Measurements from ENCODE around the gene AP5Z1. TPM values are rescaled to one million over a fixed set of nuclear protein-coding genes. Genes with fewer than 3 reads are reported as not detected.
A peak's percentile ranks its signal among the peaks of the same experiment; 100 is the strongest.
"Not testable (repeated sequence)": the region's sequence is repeated elsewhere in the genome, so short reads cannot be mapped to it uniquely, and the experiment has no call there.

Gene AP5Z1
- total RNA-seq, 1 donor from 2014 or later: 12.7 TPM

DNA sequence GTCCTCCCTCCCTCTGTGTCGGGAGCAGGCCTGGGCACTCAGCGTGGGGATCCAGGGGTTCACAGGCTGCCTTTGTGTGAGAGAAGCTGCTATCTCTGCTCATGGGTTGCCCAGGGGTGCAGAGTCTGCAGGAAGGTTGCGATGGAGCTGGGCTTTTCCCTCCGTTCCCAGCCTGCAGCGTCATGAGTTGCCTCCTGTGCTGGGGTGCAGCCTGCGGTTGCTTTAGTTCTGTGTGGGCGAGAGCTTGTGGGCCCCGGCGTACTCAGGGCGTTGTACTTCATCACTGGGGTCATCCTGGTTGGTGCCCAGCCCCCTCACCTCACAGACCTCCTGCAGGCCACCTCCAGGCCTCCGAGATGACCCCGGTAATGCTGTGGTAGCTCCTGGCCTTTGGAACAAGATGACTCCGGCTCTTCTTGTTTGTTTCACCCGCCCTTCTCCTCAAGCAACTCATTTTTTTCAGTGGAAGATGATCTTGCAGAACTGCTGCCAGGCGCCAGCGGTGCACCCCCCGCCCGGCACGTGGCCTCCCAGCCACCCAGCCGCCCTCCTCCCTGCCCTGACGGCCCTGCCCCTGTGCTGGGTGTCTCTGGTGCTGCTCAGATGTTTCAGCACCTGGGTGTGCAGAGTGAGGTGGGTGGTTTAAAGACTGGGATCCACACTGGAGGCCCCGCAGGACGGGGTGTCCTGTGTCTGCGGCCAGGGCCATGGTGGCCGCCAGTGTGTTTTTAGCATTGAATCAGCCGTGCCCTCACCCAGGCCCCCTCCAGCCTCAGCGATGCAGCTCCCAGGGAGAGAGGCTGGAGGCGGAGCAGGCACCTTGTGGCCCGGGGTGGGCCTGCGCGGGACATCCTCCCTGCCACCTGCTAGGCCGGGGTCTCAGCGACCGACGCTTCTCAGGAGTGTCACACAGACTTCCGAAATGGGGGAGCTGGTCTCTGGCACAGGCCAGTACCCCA lies 7.2 kb downstream of the AP5Z1 start:
- DNase-seq (no peak), ATAC-seq (ENCODE audit: poor library complexity) (no peak)
- intact Hi-C loops (cut with DNase I): no loop called here

DNA sequence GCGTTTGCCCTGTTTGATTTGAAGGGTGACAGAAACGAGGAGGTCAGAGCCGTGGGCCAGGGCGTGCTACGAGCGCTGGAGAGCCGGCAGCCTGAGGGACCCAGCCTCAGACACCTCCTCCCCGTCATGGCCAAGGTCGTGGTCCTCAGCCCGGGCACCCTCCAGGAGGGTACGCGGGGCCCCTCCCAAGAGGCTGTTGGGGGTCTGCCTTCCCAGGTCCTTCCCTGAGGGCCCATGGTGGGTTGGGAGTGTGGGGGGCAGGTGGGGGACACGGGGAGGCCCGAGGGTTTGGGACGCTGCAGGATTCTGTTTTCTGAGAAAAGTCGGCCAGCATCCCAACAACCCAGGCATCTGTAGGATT lies 7.8 kb downstream of the AP5Z1 start:
- DNase-seq: no peak
- intact Hi-C loops (cut with DNase I): no loop called here
- no peak for ATAC-seq (ENCODE audit: poor library complexity)

DNA sequence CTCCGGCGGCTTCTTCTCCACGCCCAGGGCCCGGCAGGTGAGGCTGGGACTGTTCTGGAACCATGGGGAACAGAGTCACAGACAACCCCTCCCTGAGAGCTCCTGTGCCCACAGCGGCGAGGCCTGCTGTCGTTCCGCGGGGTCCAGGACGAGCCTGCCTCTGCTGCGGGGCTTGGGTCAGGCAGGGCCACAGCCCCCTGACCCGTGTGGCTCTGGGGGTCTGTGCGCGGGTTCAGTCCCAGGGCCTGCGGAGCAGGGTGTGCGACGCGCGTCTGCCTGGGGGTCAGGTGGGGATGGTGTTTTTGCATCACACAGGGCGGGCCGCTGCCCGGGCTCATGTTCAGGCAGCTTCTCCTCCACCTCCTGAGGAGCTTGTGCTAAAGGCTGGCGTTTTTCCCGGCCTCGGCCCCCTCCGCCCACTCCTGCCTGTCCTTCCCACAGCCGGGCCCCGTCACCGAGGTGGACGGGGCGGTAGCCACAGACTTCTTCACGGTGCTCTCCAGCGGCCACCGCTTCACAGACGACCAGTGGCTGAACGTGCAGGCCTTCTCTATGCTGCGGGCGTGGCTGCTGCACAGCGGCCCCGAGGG lies 8.4 kb downstream of the AP5Z1 start:
- intact Hi-C loops (cut with DNase I): no loop called here
- no peak for ATAC-seq (ENCODE audit: poor library complexity)
- DNase-seq: no peak

DNA sequence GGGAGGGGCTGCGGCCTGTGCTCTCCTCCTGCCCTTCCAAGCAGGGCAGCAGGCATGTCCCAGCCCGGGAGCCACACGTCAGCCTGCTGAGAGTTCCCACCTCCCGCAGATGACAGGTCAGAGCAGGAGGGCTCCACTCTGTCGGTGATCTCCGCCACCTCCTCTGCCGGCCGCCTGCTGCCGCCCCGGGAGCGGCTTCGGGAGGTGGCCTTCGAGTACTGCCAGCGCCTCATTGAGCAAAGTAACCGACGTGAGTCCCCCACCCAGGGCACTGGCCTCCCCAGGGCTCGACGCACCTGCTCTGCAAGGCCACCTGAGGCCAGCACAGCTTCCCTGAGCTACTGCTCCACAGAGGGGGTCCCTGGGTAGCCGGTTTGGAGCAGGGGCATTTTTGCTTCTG lies 9.4 kb downstream of the AP5Z1 start:
- DNase-seq (peak; percentile 66), ATAC-seq (ENCODE audit: poor library complexity) (peak; percentile 83)
- intact Hi-C loops (cut with DNase I): no loop called here

DNA sequence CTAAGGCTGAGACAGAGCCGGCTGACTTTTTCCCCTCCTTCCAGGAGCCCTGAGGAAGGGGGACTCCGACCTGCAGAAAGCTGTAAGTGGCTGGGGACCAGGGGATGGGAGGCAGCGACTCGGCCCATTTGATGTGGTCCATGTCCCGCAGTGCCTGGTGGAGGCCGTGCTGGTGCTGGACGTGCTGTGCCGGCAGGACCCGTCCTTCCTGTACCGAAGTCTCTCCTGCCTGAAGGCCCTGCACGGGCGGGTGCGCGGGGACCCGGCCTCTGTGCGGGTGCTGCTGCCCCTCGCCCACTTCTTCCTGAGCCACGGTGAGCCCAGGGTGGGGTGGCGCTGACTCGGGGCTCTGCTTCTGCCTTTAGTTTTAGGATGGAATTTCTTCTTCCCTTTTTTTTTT lies 9.9 kb downstream of the AP5Z1 start:
- intact Hi-C loops (cut with DNase I): no loop called here
- no peak for DNase-seq
- ATAC-seq (ENCODE audit: poor library complexity): no peak

DNA sequence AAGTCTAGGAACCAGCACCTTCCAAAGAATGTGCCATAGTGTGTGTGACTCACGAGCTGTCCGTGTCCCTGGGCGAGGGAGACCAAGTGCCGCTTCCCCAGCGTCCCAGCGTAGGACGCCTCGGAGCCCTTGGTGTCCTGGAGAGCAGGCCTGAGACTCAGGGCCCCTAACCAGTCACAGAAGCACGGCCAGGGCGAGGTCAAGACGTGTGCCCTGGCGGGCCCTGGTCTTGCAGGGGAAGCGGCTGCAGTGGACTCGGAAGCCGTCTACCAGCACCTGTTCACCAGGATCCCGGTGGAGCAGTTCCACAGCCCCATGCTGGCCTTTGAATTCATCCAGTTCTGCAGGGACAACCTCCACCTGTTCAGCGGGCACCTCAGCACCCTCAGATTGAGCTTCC lies 10.6 kb downstream of the AP5Z1 start:
- no peak for DNase-seq
- ATAC-seq (ENCODE audit: poor library complexity): no peak

DNA sequence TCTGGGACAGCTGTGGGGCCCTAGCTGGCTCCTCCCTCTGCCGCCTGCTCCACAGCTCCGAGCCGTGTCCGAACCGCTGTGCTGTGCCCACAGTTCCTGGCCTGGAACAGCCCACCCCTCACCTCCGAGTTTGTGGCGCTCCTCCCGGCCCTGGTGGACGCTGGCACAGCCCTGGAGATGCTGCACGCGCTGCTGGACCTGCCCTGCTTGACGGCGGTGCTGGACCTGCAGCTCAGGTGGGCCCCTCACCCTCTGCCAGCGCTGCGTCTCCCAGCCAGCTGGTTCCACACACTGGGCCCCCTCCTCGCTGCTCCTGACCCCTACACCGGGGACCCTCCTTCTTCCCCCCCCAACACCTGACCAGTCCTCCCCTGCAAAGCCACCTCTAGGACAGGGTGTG lies 12.1 kb downstream of the AP5Z1 start:
- ATAC-seq (ENCODE audit: poor library complexity): no peak
- DNase-seq: no peak
- intact Hi-C loops (cut with DNase I): no loop called here

More for the DNA sequence above, 10.6 kb downstream of the AP5Z1 start:
- intact Hi-C loops (cut with DNase I): no loop called here

DNA sequence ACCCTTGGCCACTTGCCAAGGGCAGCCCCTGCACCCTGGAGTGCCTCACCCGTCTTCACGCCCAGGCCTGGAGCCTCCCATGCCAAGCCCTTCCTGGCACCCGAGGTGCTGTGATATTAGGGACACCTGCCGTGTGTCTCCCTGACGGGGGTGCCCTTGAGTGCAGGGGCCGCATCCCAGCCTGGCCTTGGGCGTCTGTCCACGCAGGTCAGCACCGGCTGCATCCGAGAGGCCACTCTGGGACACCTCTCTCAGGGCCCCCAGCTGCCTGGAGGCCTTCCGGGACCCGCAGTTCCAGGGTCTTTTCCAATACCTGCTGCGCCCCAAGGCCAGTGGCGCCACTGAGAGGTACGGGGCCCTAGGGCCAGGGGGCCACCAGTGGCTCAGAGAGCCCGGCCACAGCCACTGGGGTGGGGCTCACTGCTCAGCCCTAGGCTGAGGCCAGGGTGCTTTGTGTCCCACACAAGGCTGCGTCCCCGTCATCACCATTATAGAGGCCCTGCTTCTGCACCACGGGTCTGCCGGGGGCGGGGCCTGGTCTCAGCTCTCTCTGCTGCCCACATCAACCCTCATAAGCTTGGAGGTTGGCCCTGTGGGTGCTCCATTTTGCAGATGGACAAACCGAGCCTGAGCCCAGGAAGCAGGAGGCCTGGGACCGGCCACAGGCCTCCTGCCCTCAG lies 12.7 kb downstream of the AP5Z1 start:
- ATAC-seq (ENCODE audit: poor library complexity) (no peak), DNase-seq (no peak)
- intact Hi-C loops (cut with DNase I): no loop called here

DNA sequence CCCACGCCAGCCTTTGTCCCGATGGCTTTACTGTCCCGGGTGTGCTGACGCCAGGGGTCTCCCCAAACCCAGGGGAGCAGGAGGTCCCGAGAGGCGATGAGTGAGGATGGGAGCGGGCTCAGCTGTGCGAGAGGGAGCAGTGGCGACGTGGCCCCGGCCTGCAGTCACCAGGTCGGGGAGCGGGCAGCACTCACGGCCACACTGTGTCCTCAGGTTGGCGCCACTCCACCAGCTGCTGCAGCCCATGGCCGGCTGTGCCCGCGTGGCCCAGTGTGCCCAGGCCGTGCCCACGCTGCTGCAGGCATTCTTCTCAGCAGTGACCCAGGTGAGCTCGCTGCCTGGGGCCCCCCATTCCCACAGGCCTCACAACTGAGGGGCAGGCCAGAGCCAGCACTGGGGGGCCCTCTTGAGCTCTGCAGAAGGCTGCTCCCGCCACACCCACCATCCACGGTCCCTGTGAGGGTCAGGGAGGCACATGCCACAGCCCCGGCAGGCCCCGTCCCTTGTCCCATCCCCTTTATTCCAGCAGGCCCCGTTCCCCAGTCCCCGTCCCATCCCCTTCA lies 13.3 kb downstream of the AP5Z1 start:
- DNase-seq (no peak), ATAC-seq (ENCODE audit: poor library complexity) (no peak)
- intact Hi-C loops (cut with DNase I): no loop called here

DNA sequence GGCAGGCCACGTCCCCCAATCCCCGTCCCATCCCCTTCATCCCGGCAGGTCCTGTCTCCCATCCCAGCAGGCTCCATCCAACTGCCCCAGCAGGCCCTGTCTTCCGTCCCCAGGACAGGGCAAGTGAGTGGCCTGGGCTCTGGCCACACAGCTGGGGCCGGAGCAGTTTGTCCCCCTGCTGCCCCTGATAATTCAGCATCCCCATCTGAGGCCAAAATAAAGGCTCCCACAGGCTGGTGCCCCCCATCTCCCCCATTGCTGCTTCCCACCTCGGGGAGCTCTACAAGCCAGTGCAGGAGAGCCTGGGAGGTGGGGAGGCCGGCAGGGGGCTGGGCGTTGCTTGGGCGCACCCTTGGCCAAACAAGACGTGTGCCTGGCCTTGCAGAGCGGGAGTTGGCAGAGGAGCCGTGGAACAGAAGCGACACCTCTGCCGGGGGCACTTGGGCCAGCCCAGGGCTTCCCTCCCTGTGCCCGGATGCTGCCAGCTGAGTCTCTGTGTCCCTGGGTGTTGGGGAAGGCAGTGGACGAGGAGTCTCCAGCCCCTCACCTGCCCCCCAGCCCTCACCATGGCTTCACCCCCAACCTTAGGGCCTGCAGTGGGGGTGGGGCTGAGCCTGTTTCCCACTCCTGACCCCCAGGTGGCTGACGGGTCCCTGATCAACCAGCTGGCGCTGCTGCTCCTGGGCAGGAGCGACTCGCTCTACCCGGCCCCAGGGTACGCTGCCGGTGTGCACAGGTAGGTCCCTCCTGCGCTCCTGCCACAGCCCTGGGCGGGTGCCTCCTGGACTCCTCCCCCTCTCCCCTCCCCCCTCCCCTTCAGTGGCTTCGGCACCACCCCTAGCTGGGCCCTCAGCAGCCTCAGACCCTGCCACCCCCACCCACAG lies 14.0 kb downstream of the AP5Z1 start:
- intact Hi-C loops (cut with DNase I): loop anchor here (10.0 kb wide), 1 partner anchor 95 kb away; the partner anchor contains the start of gene RADIL
- no peak for DNase-seq
- ATAC-seq (ENCODE audit: poor library complexity): no peak

DNA sequence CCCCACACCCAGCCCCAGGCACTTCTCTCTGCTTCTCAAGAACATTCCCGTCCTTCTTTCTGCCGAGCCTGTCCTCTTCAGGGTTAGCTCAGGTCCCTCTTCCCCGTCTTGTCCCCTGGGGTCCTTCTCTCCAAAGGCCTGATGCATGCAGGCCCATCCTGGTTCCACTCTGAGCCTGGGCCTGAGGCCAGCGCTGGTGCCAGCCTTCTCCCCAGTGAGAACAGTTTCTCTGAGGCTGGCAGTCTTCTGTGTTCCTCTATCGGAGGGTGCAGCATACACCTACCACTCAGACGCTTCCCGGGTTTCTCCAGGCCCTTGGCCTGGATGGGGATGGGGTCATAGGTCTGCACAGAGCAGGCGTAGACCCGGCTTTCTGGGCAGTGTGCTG lies 14.6 kb downstream of the AP5Z1 start:
- intact Hi-C loops (cut with DNase I): loop anchor here (10.0 kb wide), 1 partner anchor 95 kb away; the partner anchor contains the start of gene RADIL
- no peak for DNase-seq
- no peak for ATAC-seq (ENCODE audit: poor library complexity)

DNA sequence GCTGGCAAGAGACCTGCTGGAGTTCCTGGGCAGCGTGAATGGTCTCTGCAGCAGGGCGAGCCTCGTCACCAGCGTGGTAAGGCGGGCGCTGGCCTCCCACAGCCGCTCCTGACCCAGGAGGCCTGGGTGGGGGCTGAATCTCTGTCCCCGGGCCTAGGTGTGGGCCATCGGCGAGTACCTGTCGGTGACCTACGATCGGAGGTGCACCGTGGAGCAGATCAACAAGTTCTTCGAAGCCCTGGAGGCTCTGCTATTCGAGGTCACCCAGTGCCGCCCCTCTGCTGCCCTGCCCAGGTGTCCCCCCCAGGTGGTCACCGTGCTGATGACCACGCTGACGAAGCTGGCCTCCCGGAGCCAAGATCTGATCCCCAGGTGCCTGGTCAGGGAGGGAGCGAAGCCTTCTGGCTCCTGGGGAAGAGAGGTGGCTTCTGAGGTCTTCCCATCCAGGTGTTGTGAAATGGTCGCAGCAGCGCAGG lies 15.1 kb downstream of the AP5Z1 start:
- DNase-seq: no peak
- intact Hi-C loops (cut with DNase I): loop anchor here (10.0 kb wide), 1 partner anchor 94 kb away; the partner anchor contains the start of gene RADIL
- no peak for ATAC-seq (ENCODE audit: poor library complexity)

DNA sequence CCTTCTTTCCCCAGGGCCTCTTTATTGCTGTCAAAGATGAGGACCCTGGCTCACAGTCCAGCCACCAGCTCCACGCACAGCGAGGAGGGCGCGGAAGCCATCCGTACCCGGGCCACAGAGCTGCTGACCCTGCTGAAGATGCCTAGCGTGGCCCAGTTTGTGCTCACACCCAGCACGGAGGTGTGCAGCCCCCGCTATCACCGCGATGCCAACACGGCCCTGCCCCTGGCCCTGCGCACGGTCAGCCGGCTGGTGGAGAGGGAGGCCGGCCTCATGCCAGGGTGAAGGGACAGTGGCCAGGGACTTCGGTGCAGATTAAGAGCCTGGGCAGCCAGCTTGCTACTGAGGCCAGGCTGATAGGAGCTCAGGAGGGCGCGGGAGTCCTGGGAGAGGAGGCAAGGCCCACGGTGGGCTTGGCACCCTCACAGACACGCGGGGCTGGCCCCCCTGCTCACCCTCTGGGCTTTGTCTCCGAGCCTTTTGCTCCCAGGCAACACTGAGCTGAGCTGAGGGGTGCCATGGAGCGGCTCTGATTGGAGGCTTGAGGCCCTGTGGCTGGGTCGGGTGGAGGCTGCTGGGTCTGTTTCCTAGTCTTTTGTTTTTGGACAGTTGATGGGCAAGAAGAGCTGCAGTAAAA lies 15.8 kb downstream of the AP5Z1 start:
- no peak for DNase-seq
- ATAC-seq (ENCODE audit: poor library complexity): no peak
- intact Hi-C loops (cut with DNase I): loop anchor here (10.0 kb wide), 1 partner anchor 94 kb away; the partner anchor contains the start of gene RADIL

DNA sequence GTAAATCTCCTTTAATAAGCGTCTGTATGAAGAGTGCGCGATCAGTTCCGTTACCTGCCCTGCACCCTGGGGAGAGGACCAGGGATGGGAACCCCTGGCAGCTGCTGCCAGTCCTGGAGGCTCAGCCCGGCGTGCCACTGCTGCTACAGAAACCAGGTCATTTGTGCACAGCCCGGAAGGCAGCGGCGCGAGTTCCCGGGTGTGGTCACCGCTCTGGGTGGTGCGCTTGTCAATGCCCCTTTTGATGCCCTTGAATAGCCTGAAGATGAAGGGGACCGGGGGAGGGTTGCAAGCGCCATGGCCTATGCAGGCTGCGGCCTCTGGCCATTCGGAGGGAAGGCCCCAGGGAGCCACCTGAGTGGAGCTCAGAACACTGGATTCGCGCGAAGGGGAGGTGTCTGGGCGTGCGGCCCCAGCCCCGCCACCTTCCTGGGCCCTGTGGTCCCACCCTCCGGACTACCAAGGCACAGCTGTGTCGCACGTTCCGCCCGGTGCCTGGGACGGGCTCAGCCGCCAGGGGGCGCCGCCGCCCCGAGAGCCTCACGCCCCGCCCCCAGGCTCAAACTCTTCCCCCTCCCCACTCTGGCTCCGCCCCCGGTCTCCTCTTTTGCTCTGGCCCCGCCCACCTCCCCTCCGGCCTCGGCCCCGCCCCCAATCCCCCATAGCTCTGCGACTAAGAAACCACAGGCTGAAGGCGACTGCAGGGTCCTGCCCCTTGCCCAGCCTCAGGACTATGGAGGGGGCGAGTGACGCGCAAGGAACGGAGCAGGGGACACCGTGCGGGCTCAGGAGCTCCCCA lies 16.5 kb downstream of the AP5Z1 start:
- intact Hi-C loops (cut with DNase I): loop anchor here (10.0 kb wide), 1 partner anchor 93 kb away; the partner anchor contains the start of gene RADIL
- DNase-seq: peak; percentile 90
- ATAC-seq (ENCODE audit: poor library complexity): peak; percentile 86

DNA sequence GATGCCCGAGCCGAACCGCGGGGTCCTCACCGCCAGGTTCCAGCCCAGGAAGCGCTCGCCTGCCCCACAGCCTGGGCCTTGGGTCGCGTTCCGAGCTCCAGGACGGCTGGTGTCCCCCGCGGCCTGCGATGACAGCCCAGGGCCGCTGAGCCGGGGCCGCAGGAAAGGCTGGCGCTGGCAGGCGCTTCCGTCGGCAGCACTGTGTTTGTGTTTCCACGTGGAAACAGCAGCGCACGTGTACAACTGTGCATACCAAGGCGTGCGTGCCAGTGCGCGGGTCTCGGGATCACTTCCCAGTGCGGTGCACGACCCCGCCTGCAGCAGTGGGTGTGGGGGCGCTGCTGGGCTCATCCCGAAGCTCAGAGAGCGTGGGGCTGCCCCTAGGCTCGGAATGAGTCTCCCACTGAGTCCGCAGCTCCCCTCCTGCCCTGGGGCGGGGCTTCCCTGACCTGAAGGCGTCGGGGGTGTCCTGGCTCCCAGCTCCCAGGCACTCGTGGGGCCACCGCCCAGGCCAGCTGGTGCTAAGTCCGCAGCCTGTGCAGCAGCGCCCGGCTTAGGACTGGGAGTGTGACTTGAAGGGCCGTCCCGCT lies 17.2 kb downstream of the AP5Z1 start:
- intact Hi-C loops (cut with DNase I): loop anchor here (10.0 kb wide), 1 partner anchor 92 kb away; the partner anchor contains the start of gene RADIL
- ATAC-seq (ENCODE audit: poor library complexity): peak; percentile 38
- peak; percentile 62 for DNase-seq

DNA sequence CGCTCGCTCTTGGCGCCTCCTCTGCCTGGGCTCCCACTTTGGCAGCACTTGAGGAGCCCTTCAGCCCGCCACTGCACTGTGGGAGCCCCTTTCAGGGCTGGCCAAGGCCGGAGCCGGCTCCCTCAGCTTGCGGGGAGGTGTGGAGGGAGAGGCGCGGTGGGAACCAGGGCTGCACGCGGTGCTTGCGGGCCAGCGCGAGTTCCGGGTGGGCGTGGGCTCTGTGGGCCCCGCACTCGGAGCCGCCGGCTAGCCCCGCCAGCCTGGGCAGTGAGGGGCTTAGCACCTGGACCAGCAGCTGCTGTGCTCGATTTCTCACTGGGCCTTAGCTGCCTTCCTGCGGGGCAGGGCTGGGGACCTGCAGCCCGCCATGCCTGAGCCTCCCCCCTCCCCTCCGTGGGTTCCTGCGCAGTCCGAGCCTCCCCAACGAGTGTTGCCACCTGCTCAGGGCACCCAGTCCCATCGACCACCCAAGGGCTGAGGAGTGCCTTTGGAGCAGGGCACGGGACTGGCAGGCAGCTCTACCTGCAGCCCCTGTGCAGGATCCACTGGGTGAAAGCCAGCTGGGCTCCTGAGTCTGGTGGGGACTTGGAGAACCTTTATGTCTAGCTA lies 18.1 kb downstream of the AP5Z1 start:
- not testable (repeated sequence) for ATAC-seq (ENCODE audit: poor library complexity); DNase-seq
- intact Hi-C loops (cut with DNase I): loop anchor here (10.0 kb wide), 1 partner anchor 91 kb away; the partner anchor contains the start of gene RADIL

All from Right ventricle myocardium superior (tissue), 1 donor.